ENCODE results near the gene MYCBP.

Gene MYCBP

DNA sequence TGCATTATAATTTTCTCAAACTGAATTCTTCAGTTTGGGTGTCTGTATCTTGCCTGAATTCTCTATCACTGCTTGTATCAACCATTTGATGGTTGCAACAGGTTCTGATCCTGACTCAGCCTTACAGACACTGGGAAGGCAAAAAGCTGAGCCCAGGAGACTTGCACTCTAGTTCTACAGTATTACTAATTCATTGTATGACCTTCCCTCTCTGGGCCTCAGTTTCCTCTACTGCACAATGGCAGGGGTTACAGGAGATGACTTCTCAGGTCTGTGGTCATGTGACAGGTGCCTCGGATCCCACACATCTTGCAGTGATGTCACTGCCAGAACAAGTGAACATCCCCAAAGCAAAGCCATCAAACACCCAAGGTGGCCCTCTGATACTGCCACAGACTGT is 52.3 kb downstream of the MYCBP start:
- no peak for DNase-seq (ENCODE audit: low read depth)

- no peak for DNase-seq (ENCODE audit: low read depth)
Observed at GRCh38 chr1:38819516-38819915, 53.6 kb downstream of the MYCBP start.

- no peak for DNase-seq (ENCODE audit: low read depth)
Observed at GRCh38 chr1:38819040-38819439, 54.1 kb downstream of the MYCBP start.

DNA sequence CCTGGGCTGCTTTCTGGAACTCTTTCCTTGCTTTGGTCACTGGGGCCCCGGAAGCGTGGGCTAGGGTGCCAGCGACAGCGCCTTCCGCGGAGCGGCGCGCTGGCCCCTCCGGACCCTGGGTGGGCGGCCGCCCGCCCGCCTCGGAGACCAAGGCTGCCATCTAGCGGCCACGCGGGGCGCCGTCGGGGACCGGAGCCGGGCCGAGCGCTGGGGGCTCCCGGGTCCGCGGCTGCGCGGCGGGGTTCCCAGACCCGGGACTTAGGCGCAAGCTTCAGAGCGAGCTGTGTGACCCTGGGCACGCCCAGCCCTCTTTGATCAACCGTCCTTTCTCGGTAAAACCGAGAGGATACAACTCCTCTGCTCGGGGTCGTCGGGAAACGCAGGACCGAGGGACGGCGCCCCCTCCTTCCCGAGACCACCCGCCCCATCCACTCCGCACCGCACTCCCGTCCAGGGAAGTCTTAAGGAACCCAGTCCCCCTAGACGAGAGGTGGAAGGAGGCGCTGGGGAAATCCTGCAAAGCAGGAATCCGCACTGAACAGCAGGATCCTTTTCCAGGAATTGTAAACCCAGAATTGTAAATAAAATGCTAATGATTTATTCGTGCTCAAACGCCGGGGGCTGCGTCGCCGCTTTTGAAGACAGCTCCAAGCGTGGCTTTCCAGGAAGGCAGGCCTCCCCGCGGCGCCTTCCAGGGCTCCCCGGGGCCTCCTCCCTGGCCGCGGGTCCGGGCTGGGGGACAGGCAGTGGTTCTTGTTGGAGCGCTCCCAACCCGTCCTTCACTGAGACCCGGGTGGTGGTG is 54.8 kb downstream of the MYCBP start:
- DNase-seq (ENCODE audit: low read depth), result peak; percentile 25

DNA sequence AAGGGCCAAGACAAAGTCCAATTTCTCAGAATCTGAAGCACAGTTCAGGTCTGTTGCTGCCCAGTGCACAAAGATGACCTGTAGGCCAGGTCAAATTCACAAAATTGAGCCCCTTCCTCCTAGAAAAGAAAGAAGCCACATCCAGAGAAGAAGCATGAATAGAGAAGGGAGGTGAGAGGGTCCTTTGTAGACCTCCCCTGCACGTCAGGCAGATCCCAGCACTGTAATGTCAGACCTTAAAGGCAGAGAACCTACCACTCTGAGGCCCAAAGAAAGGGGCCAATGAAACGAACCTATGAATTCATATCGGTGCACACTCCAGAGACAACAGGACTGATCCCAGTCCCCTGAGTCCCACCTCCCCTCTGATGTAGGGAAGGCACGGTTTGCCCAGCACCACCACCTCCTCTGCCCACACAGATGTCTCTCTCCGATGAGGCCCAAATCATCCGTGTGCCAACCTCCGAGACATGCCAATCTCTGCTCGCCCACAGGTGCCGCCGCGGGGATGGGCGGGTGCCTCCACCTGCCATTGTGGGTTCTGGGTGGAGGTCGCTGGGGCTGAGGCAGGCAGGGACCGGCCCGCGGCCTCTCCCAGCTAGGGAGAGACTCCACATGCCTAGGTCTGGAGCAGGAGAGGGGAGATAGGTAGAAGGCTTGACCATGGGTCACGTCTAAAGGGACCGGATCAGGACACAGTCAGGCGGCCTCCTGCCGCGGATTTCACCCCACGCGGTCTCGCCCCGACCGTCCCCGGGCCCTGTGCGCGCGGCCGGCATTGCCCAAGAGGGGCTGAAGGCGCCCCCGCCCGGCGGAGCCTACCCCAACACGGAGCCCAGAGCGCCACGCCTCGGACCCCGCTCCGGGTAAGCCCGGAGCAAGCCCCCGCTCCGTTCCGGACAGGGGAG is 55.6 kb downstream of the MYCBP start:
- no peak for DNase-seq (ENCODE audit: low read depth)

DNA sequence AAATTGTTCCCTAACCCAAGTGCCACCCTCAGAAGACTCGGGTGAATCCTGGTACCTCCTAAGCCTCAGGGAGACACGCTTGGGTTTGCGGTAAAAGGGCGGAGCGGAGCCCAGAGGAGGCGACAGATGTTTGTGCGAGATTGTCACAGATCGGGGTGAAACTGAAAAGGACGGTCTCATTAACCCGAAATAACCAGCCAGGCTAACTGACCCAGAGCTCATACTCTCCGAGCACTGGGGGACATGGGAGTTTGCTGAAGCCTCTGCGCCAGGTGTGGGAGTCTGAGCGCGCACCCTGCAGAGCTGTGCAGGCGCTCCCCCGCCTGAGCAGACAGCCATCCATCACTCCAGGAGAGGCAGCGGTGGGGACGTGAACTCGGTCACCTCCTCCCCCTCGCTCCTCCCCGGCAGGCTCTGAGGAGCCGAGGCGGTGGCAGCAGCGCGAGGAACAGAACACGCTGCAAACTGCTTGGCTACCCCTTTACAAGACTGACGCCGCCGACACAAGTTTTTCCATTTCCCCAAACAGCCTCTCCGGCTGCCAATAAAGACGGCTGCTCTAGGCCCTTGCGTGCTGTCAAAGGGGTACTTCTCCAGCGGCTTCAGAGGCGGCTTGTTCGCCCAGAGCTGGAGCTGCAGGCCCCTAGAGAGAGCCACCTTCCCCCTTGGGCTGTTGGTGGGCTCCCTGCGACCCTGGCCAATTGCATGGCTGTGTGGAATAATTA is 57.1 kb downstream of the MYCBP start:
- no peak for DNase-seq (ENCODE audit: low read depth)

GRCh38 chr1:38814984-38815464 is 58.1 kb downstream of the MYCBP start:
- no peak for DNase-seq (ENCODE audit: low read depth)

DNA sequence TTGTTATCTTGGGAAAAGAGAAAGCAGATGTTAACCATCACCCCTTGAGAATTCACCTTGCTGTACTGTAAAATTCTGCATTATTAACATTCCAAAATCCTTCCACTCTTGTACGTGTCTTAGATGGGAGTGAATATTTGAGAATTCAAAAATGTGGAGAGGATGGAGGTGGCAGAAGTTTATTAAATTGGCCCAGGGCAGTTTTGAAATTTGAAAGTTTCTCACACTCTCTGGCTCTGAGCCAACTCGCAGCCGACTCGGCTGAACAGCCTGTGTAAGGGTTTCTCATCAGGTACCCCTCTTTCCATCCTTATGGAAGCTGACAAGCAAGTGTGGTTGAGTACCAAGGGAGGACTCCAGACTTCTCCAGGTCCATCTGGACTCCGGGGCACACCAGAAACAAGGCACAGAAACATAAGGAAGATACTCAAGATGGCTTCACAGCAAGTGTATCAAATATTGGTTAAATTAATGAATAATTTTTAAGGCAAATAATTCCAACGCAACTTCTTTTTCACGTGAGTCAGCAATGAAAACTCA is 58.6 kb downstream of the MYCBP start:
- no peak for DNase-seq (ENCODE audit: low read depth)

DNA sequence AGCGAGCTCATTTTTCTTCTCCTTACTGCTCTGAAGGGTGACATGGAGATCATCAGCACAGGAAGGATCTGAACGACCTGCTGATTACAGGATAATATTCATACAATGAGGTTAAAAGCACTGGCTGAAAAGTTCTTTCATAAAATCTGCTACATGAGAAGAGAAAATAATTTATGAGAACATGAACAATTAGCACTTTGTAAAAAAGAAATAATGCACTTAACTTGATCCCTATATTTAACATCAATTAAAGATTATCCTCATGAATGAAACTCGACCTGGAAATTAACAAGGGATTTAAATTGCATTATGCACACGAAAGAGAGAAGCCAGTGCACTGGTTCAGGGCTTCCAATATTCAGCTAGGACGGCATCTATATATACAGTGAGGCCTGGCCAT is 60.2 kb downstream of the MYCBP start:
- no peak for DNase-seq (ENCODE audit: low read depth)
